GM23248 (cell line): ENCODE data around the gene SPP1. TPM values are rescaled to one million over a fixed set of nuclear protein-coding genes. Genes with fewer than 3 reads are reported as not detected.

ENCODE experiments used
- DNase-seq: peaks from one replicate; pipeline ENCODE4 v3.0.0-alpha.2; 2015
- H2AFZ ChIP-seq: fragments of 200-600 bp; sonication (generic); 2 replicates; pipeline ENCODE4 v1.6.1; 2016; ENCODE audit warnings: antibody characterized with exemption
- H3F3A ChIP-seq: fragments of 200-600 bp; sonication (generic); 2 replicates; pipeline ENCODE4 v1.6.1; 2016; ENCODE audit warnings: mild to moderate bottlenecking, antibody characterized with exemption, mixed run types; ENCODE audit not compliant: insufficient read depth
- H3K27ac ChIP-seq: fragments of 200-600 bp; sonication (generic); 2 replicates; pipeline ENCODE4 v1.5.1; 2016; ENCODE audit warnings: mild to moderate bottlenecking
- H3K27me3 ChIP-seq: fragments of 200-600 bp; sonication (generic); replicated peaks from 2 replicates; pipeline ENCODE4 v1.6.1; 2016; ENCODE audit warnings: mild to moderate bottlenecking; ENCODE audit not compliant: insufficient read depth
- H3K36me3 ChIP-seq: fragments of 200-600 bp; sonication (generic); 2 replicates; pipeline ENCODE4 v1.6.1; 2016; ENCODE audit warnings: low read depth, mild to moderate bottlenecking
- H3K4me1 ChIP-seq: fragments of 200-600 bp; sonication (generic); 2 replicates; pipeline ENCODE4 v1.6.1; 2016; ENCODE audit warnings: mild to moderate bottlenecking; ENCODE audit not compliant: insufficient read depth
- H3K4me2 ChIP-seq: fragments of 200-600 bp; sonication (generic); one replicate; pipeline ENCODE4 v1.6.1; 2016; ENCODE audit warnings: mild to moderate bottlenecking; ENCODE audit not compliant: unreplicated experiment
- H3K4me3 ChIP-seq: fragments of 200-600 bp; sonication (generic); 2 replicates; pipeline ENCODE4 v1.5.1; 2016; ENCODE audit warnings: mild to moderate bottlenecking
- H3K79me2 ChIP-seq: fragments of 200-600 bp; sonication (generic); 2 replicates; pipeline ENCODE4 v1.6.1; 2016; ENCODE audit warnings: mild to moderate bottlenecking; ENCODE audit not compliant: insufficient read depth
- H3K9ac ChIP-seq: fragments of 200-600 bp; sonication (generic); 2 replicates; pipeline ENCODE4 v1.6.1; 2016; ENCODE audit warnings: mild to moderate bottlenecking
- H3K9me2 ChIP-seq: fragments of 200-600 bp; sonication (generic); 2 replicates; pipeline ENCODE4 v1.6.1; 2016; ENCODE audit warnings: mixed run types, mild to moderate bottlenecking, moderate library complexity; ENCODE audit not compliant: insufficient read depth
- H3K9me3 ChIP-seq: fragments of 200-600 bp; sonication (generic); one replicate; pipeline ENCODE4 v1.6.1; 2017; ENCODE audit warnings: low read depth
- H4K20me1 ChIP-seq: fragments of 200-600 bp; sonication (generic); 2 replicates; pipeline ENCODE4 v1.6.0; 2016; ENCODE audit not compliant: insufficient read depth
- EZH2 ChIP-seq: fragments of 200-600 bp; sonication (generic); IDR thresholded peaks from 2 replicates; pipeline ENCODE4 v1.6.1; 2018; ENCODE audit warnings: antibody characterized with exemption, mild to moderate bottlenecking; ENCODE audit not compliant: insufficient read depth, poor library complexity, severe bottlenecking
- EZH2phosphoT487 ChIP-seq: fragments of 200-600 bp; sonication (generic); IDR thresholded peaks from 2 replicates; pipeline ENCODE4 v1.6.1; 2018; ENCODE audit warnings: antibody characterized with exemption, moderate library complexity, mild to moderate bottlenecking, low read depth; ENCODE audit not compliant: insufficient read depth
- WGBS, 2 experiments: methylation state at CpG; one replicate each; pipeline ENCODE4 v1.1.6; 2015 to 2017; ENCODE audit warnings: low lambda C conversion rate in 2 of 2, low coverage in 1 of 2; ENCODE audit errors: missing lambda C conversion rate in 2 of 2; 5-methylcytosine and 5-hydroxymethylcytosine counted together
- in situ Hi-C: fragments of 300-500 bp; cut with MboI; formaldehyde crosslinking; loops from 2 replicates; pipeline ENCODE4 v1.15.0; 2020
- polyA plus RNA-seq: library from polyadenylated mRNA; unstranded; fragments of >200 nt; fragmentation: Nextera tagmentation; extraction: Ambion mirVana; gene quantifications from 2 replicates; pipeline ENCODE4 v1.2.1, GENCODE V29; 2016
- total RNA-seq: library from RNA; depleted of rRNA; stranded (reverse); fragments of >200 nt; shearing (Covaris generic); gene quantifications from 2 replicates; pipeline ENCODE4 v1.2.3, GENCODE V29; 2014

Gene SPP1
- total and polyA plus RNA-seq, 2 experiments from 2014 or later: 3.1 to 3.5 TPM

DNA sequence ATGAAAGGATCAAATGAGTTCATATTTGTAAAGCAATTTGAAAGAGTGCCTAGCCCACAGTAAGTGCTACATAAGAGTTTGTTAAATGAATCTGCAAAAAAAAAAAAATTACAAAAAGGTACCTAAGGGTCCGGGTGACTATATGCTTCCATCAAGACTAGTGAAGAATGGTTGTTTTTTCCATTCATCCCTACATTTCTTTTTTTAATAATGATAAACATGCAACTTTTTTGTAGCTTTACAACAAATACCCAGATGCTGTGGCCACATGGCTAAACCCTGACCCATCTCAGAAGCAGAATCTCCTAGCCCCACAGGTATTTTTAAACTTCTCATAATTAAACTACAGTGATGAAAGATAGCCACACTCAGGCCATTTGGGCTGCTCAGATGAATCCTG, 4.3 kb downstream of the SPP1 start:
- H2AFZ ChIP-seq: no peak overlapping the region
- 84 to 93% methylated on average over 1 of the region's 1 CpG for WGBS, 2 experiments
- H3K4me1 ChIP-seq: peaks cover 6% of the 10 kb centered on the region; the same call in 1 of the 2 replicates
- H3K36me3 ChIP-seq: no peaks in the 10 kb centered on the region
- H3K4me2 ChIP-seq: no peak overlapping the region
- TF ChIP-seq EZH2phosphoT487: no peak
- no peak for TF ChIP-seq EZH2
- no peak for DNase-seq
- in situ Hi-C loops: no loop called here
- H3K27ac ChIP-seq: no peak overlapping the region
- peaks cover 2% of the 10 kb centered on the region; the same call in 1 of the 2 replicates for H3F3A ChIP-seq
- no peaks in the 10 kb centered on the region for H3K9me3 ChIP-seq
- H4K20me1 ChIP-seq: no peaks in the 10 kb centered on the region; the same call in 1 of the 2 replicates
- H3K9ac ChIP-seq: no peak overlapping the region
- H3K4me3 ChIP-seq: no peak overlapping the region
- no peaks in the 10 kb centered on the region for H3K27me3 ChIP-seq
- H3K9me2 ChIP-seq: no peaks in the 10 kb centered on the region
- no peaks in the 10 kb centered on the region for H3K79me2 ChIP-seq

DNA sequence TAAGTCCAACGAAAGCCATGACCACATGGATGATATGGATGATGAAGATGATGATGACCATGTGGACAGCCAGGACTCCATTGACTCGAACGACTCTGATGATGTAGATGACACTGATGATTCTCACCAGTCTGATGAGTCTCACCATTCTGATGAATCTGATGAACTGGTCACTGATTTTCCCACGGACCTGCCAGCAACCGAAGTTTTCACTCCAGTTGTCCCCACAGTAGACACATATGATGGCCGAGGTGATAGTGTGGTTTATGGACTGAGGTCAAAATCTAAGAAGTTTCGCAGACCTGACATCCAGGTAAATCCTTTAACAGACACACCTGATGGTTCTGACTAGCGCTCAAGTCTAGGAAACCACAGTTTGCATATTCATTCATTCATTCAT, 6.0 kb downstream of the SPP1 start:
- no peak overlapping the region for H3K4me3 ChIP-seq
- no peak overlapping the region for H3K4me2 ChIP-seq
- H2AFZ ChIP-seq: no peak overlapping the region
- DNase-seq: no peak
- H3K4me1 ChIP-seq: no peaks in the 10 kb centered on the region
- in situ Hi-C loops: no loop called here
- no peak overlapping the region for H3K27ac ChIP-seq
- no peaks in the 10 kb centered on the region for H3K36me3 ChIP-seq
- H3K9ac ChIP-seq: no peak overlapping the region
- no peak for TF ChIP-seq EZH2phosphoT487
- TF ChIP-seq EZH2: no peak
- no peaks in the 10 kb centered on the region for H3K27me3 ChIP-seq
- no peaks in the 10 kb centered on the region; the same call in 1 of the 2 replicates for H4K20me1 ChIP-seq
- no peaks in the 10 kb centered on the region for H3K9me3 ChIP-seq
- 85 to 91% methylated on average over 8 of the region's 8 CpGs for WGBS, 2 experiments
- no peaks in the 10 kb centered on the region for H3F3A ChIP-seq
- no peaks in the 10 kb centered on the region for H3K79me2 ChIP-seq
- no peaks in the 10 kb centered on the region for H3K9me2 ChIP-seq

DNA sequence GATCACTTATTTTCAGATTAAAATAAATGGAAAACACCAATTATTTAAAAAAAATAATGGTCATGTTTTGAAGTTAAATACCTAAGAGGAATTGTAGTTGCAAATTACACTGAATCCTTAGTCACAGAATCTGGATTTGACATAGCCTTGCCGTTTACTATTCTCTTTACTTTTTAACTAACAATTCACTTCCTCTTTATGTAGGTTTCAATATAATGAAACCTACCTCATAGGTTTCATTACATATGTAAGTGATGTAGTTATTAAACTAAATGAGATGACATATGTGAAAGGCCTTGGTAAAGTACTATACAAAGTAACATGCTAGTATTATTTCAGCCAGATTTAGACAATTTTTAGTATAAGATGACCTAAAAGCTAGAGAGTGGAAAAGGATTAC, 6.5 kb downstream of the SPP1 start:
- no peaks in the 10 kb centered on the region for H3K9me3 ChIP-seq
- H3K79me2 ChIP-seq: no peaks in the 10 kb centered on the region
- H3K27me3 ChIP-seq: no peaks in the 10 kb centered on the region
- no peak overlapping the region for H3K9ac ChIP-seq
- no peaks in the 10 kb centered on the region for H3F3A ChIP-seq
- H3K9me2 ChIP-seq: no peaks in the 10 kb centered on the region
- no peak overlapping the region for H2AFZ ChIP-seq
- no peaks in the 10 kb centered on the region for H3K36me3 ChIP-seq
- no peaks in the 10 kb centered on the region for H3K4me1 ChIP-seq
- no peak overlapping the region for H3K4me3 ChIP-seq
- in situ Hi-C loops: no loop called here
- no peak overlapping the region for H3K27ac ChIP-seq
- TF ChIP-seq EZH2 (no peak), EZH2phosphoT487 (no peak)
- H3K4me2 ChIP-seq: no peak overlapping the region
- 7 to 20% methylated on average over 1 of the region's 1 CpG for WGBS, 2 experiments
- no peaks in the 10 kb centered on the region; the same call in 1 of the 2 replicates for H4K20me1 ChIP-seq
- DNase-seq: no peak

DNA sequence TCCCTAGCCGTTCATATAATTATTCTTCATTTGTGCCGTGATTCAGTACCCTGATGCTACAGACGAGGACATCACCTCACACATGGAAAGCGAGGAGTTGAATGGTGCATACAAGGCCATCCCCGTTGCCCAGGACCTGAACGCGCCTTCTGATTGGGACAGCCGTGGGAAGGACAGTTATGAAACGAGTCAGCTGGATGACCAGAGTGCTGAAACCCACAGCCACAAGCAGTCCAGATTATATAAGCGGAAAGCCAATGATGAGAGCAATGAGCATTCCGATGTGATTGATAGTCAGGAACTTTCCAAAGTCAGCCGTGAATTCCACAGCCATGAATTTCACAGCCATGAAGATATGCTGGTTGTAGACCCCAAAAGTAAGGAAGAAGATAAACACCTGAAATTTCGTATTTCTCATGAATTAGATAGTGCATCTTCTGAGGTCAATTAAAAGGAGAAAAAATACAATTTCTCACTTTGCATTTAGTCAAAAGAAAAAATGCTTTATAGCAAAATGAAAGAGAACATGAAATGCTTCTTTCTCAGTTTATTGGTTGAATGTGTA, 7.0 kb downstream of the SPP1 start:
- 88% methylated on average over 13 of the region's 13 CpGs for WGBS, 2 experiments
- no peak overlapping the region for H3K4me2 ChIP-seq

DNA sequence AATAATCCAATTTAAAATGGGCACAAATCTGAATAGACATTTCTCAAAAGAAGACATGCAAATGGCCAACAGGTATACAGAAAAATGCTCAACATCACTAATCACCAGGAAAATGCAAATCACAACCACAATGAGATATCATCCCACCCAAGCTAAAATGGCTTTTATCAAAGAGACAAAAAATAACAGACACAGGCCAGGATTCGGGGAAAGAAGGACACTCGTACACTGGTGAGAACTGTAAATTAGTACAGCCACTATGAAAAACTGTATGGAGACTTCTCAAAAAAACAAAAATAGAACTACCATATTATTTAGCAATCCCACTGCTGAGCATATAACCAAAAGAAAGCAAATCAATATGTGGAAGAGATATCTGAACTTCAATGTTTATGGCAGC, 8.5 kb downstream of the SPP1 start:
- H3K36me3 ChIP-seq: no peaks in the 10 kb centered on the region
- no peaks in the 10 kb centered on the region for H3F3A ChIP-seq
- H3K4me3 ChIP-seq: no peak overlapping the region
- no peaks in the 10 kb centered on the region; the same call in 1 of the 2 replicates for H4K20me1 ChIP-seq
- no peaks in the 10 kb centered on the region for H3K79me2 ChIP-seq
- no peak for DNase-seq
- H3K27me3 ChIP-seq: no peaks in the 10 kb centered on the region
- in situ Hi-C loops: no loop called here
- TF ChIP-seq EZH2phosphoT487 (no peak), EZH2 (no peak)
- H3K4me1 ChIP-seq: no peaks in the 10 kb centered on the region
- no peaks in the 10 kb centered on the region for H3K9me3 ChIP-seq
- no peak overlapping the region for H3K4me2 ChIP-seq
- H3K9me2 ChIP-seq: no peaks in the 10 kb centered on the region
- no peak overlapping the region for H3K27ac ChIP-seq
- WGBS, 2 experiments: 94 to 97% methylated on average over 2 of the region's 2 CpGs
- no peak overlapping the region for H3K9ac ChIP-seq
- H2AFZ ChIP-seq: no peak overlapping the region

More for the DNA sequence above, 7.0 kb downstream of the SPP1 start:
- H3F3A ChIP-seq: no peaks in the 10 kb centered on the region
- H3K4me3 ChIP-seq: no peak overlapping the region
- TF ChIP-seq EZH2phosphoT487: no peak
- no peak for TF ChIP-seq EZH2
- in situ Hi-C loops: no loop called here
- no peaks in the 10 kb centered on the region for H3K9me2 ChIP-seq
- H3K79me2 ChIP-seq: no peaks in the 10 kb centered on the region
- H3K9me3 ChIP-seq: no peaks in the 10 kb centered on the region
- no peak overlapping the region for H3K27ac ChIP-seq
- no peaks in the 10 kb centered on the region for H3K27me3 ChIP-seq
- H3K36me3 ChIP-seq: no peaks in the 10 kb centered on the region
- H4K20me1 ChIP-seq: no peaks in the 10 kb centered on the region; the same call in 1 of the 2 replicates
- no peaks in the 10 kb centered on the region for H3K4me1 ChIP-seq
- H2AFZ ChIP-seq: no peak overlapping the region
- H3K9ac ChIP-seq: no peak overlapping the region
- DNase-seq: no peak
